ENCODE data around the gene DIABLO.

The DIABLO gene

GRCh38 chr12:122166422-122167349, 59.2 kb downstream of the DIABLO start:
- Histone ChIP-seq H3K4me3 (ENCODE audit: low read depth, low read length) (no peak overlapping the region), H3K79me2 (no peaks in the 10 kb centered on the region), H3K36me3 (ENCODE audit: control insufficient read depth, insufficient read depth, low read length) (no peaks in the 10 kb centered on the region), H3K4me2 (ENCODE audit: low read length) (no peak overlapping the region), H3K9me3 (ENCODE audit: control insufficient read depth, low read length) (no peaks in the 10 kb centered on the region), H2AFZ (no peak overlapping the region), H3K27ac (no peak overlapping the region), H3K9ac (no peak overlapping the region), H3K4me1 (no peaks in the 10 kb centered on the region), H3K27me3 (ENCODE audit: control insufficient read depth, insufficient read depth, low read length) (no peaks in the 10 kb centered on the region)
- no peak for TF ChIP-seq CTCF (IDR thresholded peaks at IDR 0.05)

GRCh38 chr12:122162976-122163375, 62.9 kb downstream of the DIABLO start:
- H3K79me2 ChIP-seq = no peaks in the 10 kb centered on the region
- H3K4me2 ChIP-seq (ENCODE audit: low read length) = no peak overlapping the region
- H3K27me3 ChIP-seq (ENCODE audit: control insufficient read depth, insufficient read depth, low read length) = no peaks in the 10 kb centered on the region
- H3K9me3 ChIP-seq (ENCODE audit: control insufficient read depth, low read length) = no peaks in the 10 kb centered on the region
- no peaks in the 10 kb centered on the region for H3K36me3 ChIP-seq (ENCODE audit: control insufficient read depth, insufficient read depth, low read length)
- no peak overlapping the region for H3K4me3 ChIP-seq (ENCODE audit: low read depth, low read length)
- no peak overlapping the region for H2AFZ ChIP-seq
- TF ChIP-seq CTCF (IDR thresholded peaks at IDR 0.05) = no peak
- H3K27ac ChIP-seq = no peak overlapping the region
- no peak overlapping the region for H3K9ac ChIP-seq
- H3K4me1 ChIP-seq = no peaks in the 10 kb centered on the region

- Histone ChIP-seq H3K27me3 (ENCODE audit: control insufficient read depth, insufficient read depth, low read length) (no peaks in the 10 kb centered on the region), H3K79me2 (no peaks in the 10 kb centered on the region), H2AFZ (no peak overlapping the region), H3K36me3 (ENCODE audit: control insufficient read depth, insufficient read depth, low read length) (no peaks in the 10 kb centered on the region), H3K27ac (no peak overlapping the region), H3K9ac (no peak overlapping the region), H3K4me3 (ENCODE audit: low read depth, low read length) (no peak overlapping the region), H3K9me3 (ENCODE audit: control insufficient read depth, low read length) (no peaks in the 10 kb centered on the region), H3K4me2 (ENCODE audit: low read length) (no peak overlapping the region), H3K4me1 (no peaks in the 10 kb centered on the region)
- no peak for TF ChIP-seq CTCF (IDR thresholded peaks at IDR 0.05)
Observed at GRCh38 chr12:122161682-122162081, 64.2 kb downstream of the DIABLO start.

GRCh38 chr12:122160761-122161160, 65.1 kb downstream of the DIABLO start:
- no peak overlapping the region for H2AFZ ChIP-seq
- H3K27ac ChIP-seq = no peak overlapping the region
- H3K27me3 ChIP-seq (ENCODE audit: control insufficient read depth, insufficient read depth, low read length) = no peaks in the 10 kb centered on the region
- H3K4me2 ChIP-seq (ENCODE audit: low read length) = no peak overlapping the region
- no peaks in the 10 kb centered on the region for H3K36me3 ChIP-seq (ENCODE audit: control insufficient read depth, insufficient read depth, low read length)
- H3K9ac ChIP-seq = no peak overlapping the region
- H3K4me1 ChIP-seq = no peaks in the 10 kb centered on the region
- H3K79me2 ChIP-seq = no peaks in the 10 kb centered on the region
- H3K9me3 ChIP-seq (ENCODE audit: control insufficient read depth, low read length) = no peaks in the 10 kb centered on the region
- no peak for TF ChIP-seq CTCF (IDR thresholded peaks at IDR 0.05)
- no peak overlapping the region for H3K4me3 ChIP-seq (ENCODE audit: low read depth, low read length)

- H3K9ac ChIP-seq = no peak overlapping the region
- H3K27ac ChIP-seq = no peak overlapping the region
- no peak overlapping the region for H3K4me2 ChIP-seq (ENCODE audit: low read length)
- H3K4me3 ChIP-seq (ENCODE audit: low read depth, low read length) = no peak overlapping the region
- no peaks in the 10 kb centered on the region for H3K36me3 ChIP-seq (ENCODE audit: control insufficient read depth, insufficient read depth, low read length)
- TF ChIP-seq CTCF (IDR thresholded peaks at IDR 0.05) = no peak
- H3K4me1 ChIP-seq = no peaks in the 10 kb centered on the region
- no peaks in the 10 kb centered on the region for H3K79me2 ChIP-seq
- H3K27me3 ChIP-seq (ENCODE audit: control insufficient read depth, insufficient read depth, low read length) = no peaks in the 10 kb centered on the region
- no peaks in the 10 kb centered on the region for H3K9me3 ChIP-seq (ENCODE audit: control insufficient read depth, low read length)
- no peak overlapping the region for H2AFZ ChIP-seq
Observed at GRCh38 chr12:122159882-122160281, 66.0 kb downstream of the DIABLO start.
